ENCODE data around the gene NECTIN1.

DNA sequence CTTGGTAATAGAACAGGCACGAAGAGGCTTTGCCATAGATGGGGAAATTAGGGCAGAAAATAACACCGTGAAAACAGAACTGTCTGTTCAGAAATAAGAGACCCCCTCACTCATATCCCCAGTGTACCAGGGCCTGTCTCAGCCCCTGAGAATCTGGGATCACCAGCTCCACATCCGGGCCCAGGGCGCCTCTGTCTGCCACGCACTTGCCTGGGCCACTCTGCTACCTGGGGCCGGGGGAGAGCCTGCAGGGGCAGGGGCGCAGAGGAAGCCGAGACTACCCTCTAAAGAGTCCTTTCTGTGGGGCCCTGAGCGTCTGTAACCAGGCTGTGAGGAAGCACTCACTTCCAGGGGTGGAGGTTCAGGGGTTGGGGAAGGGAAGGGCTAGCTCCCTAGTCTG, 19.8 kb downstream of the NECTIN1 start:
- TF ChIP-seq, protein P1, sequence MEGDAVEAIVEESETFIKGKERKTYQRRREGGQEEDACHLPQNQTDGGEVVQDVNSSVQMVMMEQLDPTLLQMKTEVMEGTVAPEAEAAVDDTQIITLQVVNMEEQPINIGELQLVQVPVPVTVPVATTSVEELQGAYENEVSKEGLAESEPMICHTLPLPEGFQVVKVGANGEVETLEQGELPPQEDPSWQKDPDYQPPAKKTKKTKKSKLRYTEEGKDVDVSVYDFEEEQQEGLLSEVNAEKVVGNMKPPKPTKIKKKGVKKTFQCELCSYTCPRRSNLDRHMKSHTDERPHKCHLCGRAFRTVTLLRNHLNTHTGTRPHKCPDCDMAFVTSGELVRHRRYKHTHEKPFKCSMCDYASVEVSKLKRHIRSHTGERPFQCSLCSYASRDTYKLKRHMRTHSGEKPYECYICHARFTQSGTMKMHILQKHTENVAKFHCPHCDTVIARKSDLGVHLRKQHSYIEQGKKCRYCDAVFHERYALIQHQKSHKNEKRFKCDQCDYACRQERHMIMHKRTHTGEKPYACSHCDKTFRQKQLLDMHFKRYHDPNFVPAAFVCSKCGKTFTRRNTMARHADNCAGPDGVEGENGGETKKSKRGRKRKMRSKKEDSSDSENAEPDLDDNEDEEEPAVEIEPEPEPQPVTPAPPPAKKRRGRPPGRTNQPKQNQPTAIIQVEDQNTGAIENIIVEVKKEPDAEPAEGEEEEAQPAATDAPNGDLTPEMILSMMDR (IDR thresholded peaks at IDR 0.05; ENCODE audit: extremely low read depth in 1 of 2, insufficient read depth in 1 of 2, low read depth in 1 of 2, low read length in 2 of 2), result no peak
- TF ChIP-seq POLR2AphosphoS5 (IDR thresholded peaks at IDR 0.05; ENCODE audit: insufficient read depth, low read depth, low read length) (no peak), POLR2A (IDR thresholded peaks at IDR 0.05; ENCODE audit: low read depth, low read length) (no peak), FOS (IDR thresholded peaks at IDR 0.05; ENCODE audit: borderline replicate concordance, insufficient read depth, low read length) (no peak), EZH2 (IDR thresholded peaks at IDR 0.05; ENCODE audit: borderline replicate concordance, low read depth, low read length, severe bottlenecking) (no peak), GATA2 (IDR thresholded peaks at IDR 0.05; ENCODE audit: insufficient read depth, insufficient read length, low read depth, low read length) (no peak), JUN (IDR thresholded peaks at IDR 0.05; ENCODE audit: borderline replicate concordance, insufficient read depth, insufficient read length, low read depth) (no peak), MYC (IDR thresholded peaks at IDR 0.05; ENCODE audit: low read depth, low read length) (no peak)
- TF ChIP-seq, protein P2, sequence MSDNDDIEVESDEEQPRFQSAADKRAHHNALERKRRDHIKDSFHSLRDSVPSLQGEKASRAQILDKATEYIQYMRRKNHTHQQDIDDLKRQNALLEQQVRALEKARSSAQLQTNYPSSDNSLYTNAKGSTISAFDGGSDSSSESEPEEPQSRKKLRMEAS (IDR thresholded peaks at IDR 0.05; ENCODE audit: insufficient read depth, insufficient read length), result no peak

All from endothelial cell of umbilical vein (primary cell).